MM.1S (cell line): ENCODE data around the gene CD80.

ENCODE experiments used
- DNase-seq: peaks from one replicate; pipeline ENCODE4 v3.0.0-alpha.2; 2015
- H2AFZ ChIP-seq: fragments of 300-600 bp; sonication (generic); 2 replicates; pipeline ENCODE4 v1.6.0; 2016; ENCODE audit warnings: antibody characterized with exemption, low read length
- H3F3A ChIP-seq: fragments of 300-600 bp; sonication (generic); 2 replicates; pipeline ENCODE4 v1.6.1; 2016; ENCODE audit warnings: mild to moderate bottlenecking, antibody characterized with exemption, low read length, moderate library complexity, mixed read lengths; ENCODE audit not compliant: insufficient read depth
- H3K27ac ChIP-seq: fragments of 300-600 bp; sonication (generic); 2 replicates; pipeline ENCODE4 v1.5.1; 2016; ENCODE audit warnings: mild to moderate bottlenecking, low read length
- H3K27me3 ChIP-seq: fragments of 300-600 bp; sonication (generic); replicated peaks from 2 replicates; pipeline ENCODE4 v1.6.0; 2016; ENCODE audit warnings: low read length; ENCODE audit not compliant: insufficient read depth
- H3K36me3 ChIP-seq: fragments of 300-600 bp; sonication (generic); replicated peaks from 2 replicates; pipeline ENCODE4 v1.6.1; 2016; ENCODE audit warnings: mild to moderate bottlenecking, low read length, mixed read lengths; ENCODE audit not compliant: insufficient read depth
- H3K4me1 ChIP-seq: fragments of 300-600 bp; sonication (generic); 2 replicates; pipeline ENCODE4 v1.6.1; 2016; ENCODE audit warnings: low read length, mixed read lengths
- H3K4me2 ChIP-seq: fragments of 300-600 bp; sonication (generic); 2 replicates; pipeline ENCODE4 v1.6.0; 2016; ENCODE audit warnings: low read depth, low read length
- H3K4me3 ChIP-seq: fragments of 300-600 bp; sonication (generic); 2 replicates; pipeline ENCODE4 v1.5.1; 2016; ENCODE audit warnings: low read length, mixed read lengths
- H3K79me2 ChIP-seq: fragments of 300-600 bp; sonication (generic); 2 replicates; pipeline ENCODE4 v1.6.1; 2016; ENCODE audit warnings: mixed run types, low read length, mixed read lengths
- H3K9ac ChIP-seq: fragments of 300-600 bp; sonication (generic); 2 replicates; pipeline ENCODE4 v1.6.1; 2016; ENCODE audit warnings: low read length, mixed read lengths
- H3K9me2 ChIP-seq: fragments of 300-600 bp; sonication (generic); replicated peaks from 2 replicates; pipeline ENCODE4 v1.6.1; 2016; ENCODE audit warnings: mild to moderate bottlenecking, low read length, mixed read lengths; ENCODE audit not compliant: insufficient read depth
- H3K9me3 ChIP-seq: fragments of 300-600 bp; sonication (generic); replicated peaks from 2 replicates; pipeline ENCODE4 v1.6.1; 2016; ENCODE audit warnings: mild to moderate bottlenecking, low read length, mixed read lengths; ENCODE audit not compliant: insufficient read depth
- H4K20me1 ChIP-seq: fragments of 300-600 bp; sonication (generic); 2 replicates; pipeline ENCODE4 v1.6.1; 2016; ENCODE audit warnings: mild to moderate bottlenecking, low read length, moderate library complexity, mixed read lengths; ENCODE audit not compliant: insufficient read depth
- EZH2 ChIP-seq: fragments of 300-600 bp; sonication (generic); optimal IDR thresholded peaks from 2 replicates; pipeline ENCODE3; 2017; ENCODE audit warnings: low read depth, mild to moderate bottlenecking, antibody characterized with exemption, low read length, mixed read lengths
- EZH2phosphoT487 ChIP-seq: fragments of 300-600 bp; sonication (generic); IDR thresholded peaks from 2 replicates; pipeline ENCODE4 v1.6.1; 2018; ENCODE audit warnings: antibody characterized with exemption, low read length
- TF ChIP-seq, protein P1 (sequence below): fragments of 300-600 bp; sonication (generic); IDR thresholded peaks from 2 replicates; pipeline ENCODE4 v1.5.1; 2016; ENCODE audit warnings: antibody characterized with exemption, low read length, mixed read lengths

Gene CD80

DNA sequence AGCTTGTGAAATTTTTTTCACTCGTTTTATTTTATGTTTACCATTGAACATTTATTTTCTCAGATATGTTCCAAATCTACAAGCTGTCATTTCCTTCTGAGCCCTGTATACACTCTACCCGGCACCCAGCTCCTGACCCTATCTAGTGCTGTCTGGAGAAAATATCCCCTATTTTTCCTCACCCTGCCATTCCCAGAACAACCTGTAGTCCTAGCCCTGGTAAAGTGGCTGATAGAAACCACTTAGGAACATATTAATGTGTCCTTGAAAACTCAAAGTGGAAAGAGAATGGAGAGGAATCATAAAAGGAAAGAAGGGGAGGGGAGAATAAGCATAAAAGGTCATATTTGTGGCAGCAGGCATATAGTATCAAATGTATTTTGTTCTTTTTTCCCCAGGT is 69.3 kb downstream of the CD80 start:
- Histone ChIP-seq H3F3A (no peaks in the 10 kb centered on the region), H3K27ac (no peak overlapping the region), H3K4me1 (no peaks in the 10 kb centered on the region), H4K20me1 (no peaks in the 10 kb centered on the region), H3K9me3 (no peaks in the 10 kb centered on the region), H3K79me2 (no peaks in the 10 kb centered on the region), H3K9me2 (no peaks in the 10 kb centered on the region), H3K9ac (no peak overlapping the region), H3K27me3 (no peaks in the 10 kb centered on the region), H2AFZ (no peak overlapping the region), H3K4me3 (no peak overlapping the region), H3K4me2 (no peak overlapping the region), H3K36me3 (no peaks in the 10 kb centered on the region)
- no peak for TF ChIP-seq EZH2phosphoT487
- TF ChIP-seq, protein P1, sequence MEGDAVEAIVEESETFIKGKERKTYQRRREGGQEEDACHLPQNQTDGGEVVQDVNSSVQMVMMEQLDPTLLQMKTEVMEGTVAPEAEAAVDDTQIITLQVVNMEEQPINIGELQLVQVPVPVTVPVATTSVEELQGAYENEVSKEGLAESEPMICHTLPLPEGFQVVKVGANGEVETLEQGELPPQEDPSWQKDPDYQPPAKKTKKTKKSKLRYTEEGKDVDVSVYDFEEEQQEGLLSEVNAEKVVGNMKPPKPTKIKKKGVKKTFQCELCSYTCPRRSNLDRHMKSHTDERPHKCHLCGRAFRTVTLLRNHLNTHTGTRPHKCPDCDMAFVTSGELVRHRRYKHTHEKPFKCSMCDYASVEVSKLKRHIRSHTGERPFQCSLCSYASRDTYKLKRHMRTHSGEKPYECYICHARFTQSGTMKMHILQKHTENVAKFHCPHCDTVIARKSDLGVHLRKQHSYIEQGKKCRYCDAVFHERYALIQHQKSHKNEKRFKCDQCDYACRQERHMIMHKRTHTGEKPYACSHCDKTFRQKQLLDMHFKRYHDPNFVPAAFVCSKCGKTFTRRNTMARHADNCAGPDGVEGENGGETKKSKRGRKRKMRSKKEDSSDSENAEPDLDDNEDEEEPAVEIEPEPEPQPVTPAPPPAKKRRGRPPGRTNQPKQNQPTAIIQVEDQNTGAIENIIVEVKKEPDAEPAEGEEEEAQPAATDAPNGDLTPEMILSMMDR, result no peak
- TF ChIP-seq EZH2, result no peak
- no peak for DNase-seq

GRCh38 chr3:119485563-119485962 is 73.9 kb downstream of the CD80 start:
- Histone ChIP-seq H3K27ac (no peak overlapping the region), H4K20me1 (no peaks in the 10 kb centered on the region), H3K4me3 (no peak overlapping the region), H3K9me3 (no peaks in the 10 kb centered on the region), H3K9ac (no peak overlapping the region), H3K79me2 (no peaks in the 10 kb centered on the region), H3K27me3 (no peaks in the 10 kb centered on the region), H2AFZ (no peak overlapping the region), H3F3A (no peaks in the 10 kb centered on the region), H3K4me1 (no peaks in the 10 kb centered on the region), H3K4me2 (no peak overlapping the region), H3K36me3 (no peaks in the 10 kb centered on the region), H3K9me2 (no peaks in the 10 kb centered on the region)
- TF ChIP-seq, protein P1, result no peak
- TF ChIP-seq EZH2, result no peak
- no peak for TF ChIP-seq EZH2phosphoT487
- no peak for DNase-seq

DNA sequence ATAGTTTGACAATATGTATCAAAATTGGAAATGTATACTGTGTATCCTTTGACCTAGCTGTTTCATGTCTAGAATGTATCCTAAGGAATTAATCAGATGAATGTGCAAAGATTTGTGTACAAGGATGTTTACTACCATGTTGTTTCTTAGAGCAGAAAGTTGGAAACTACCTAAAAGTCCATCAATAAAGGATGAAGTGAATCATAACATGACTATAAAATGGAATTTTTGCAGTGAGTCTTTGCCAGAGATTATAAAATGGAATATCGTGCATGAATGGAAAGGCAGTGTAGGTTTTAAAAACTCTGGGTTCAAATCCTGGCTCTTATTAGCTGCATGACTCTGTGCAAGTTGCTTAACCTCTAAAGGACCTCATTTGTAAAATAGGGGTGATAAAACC is 76.3 kb downstream of the CD80 start:
- Histone ChIP-seq H3K4me1 (no peaks in the 10 kb centered on the region), H3K4me2 (no peak overlapping the region), H2AFZ (no peak overlapping the region), H4K20me1 (no peaks in the 10 kb centered on the region), H3K9ac (no peak overlapping the region), H3K27ac (no peak overlapping the region), H3K9me2 (no peaks in the 10 kb centered on the region), H3K79me2 (no peaks in the 10 kb centered on the region), H3K4me3 (no peak overlapping the region), H3K27me3 (no peaks in the 10 kb centered on the region), H3K9me3 (no peaks in the 10 kb centered on the region), H3K36me3 (no peaks in the 10 kb centered on the region), H3F3A (no peaks in the 10 kb centered on the region)
- TF ChIP-seq EZH2 (no peak), EZH2phosphoT487 (no peak)
- TF ChIP-seq, protein P1, result no peak
- no peak for DNase-seq
